SIG-M5 treated with dmso at 0.1 percent for 504 hours (cell line): ENCODE results near the gene GFRA4.

Experiments
- DNase-seq: peaks from one replicate; lab custom pipeline; 2025; ENCODE audit not compliant: unreplicated experiment; lab: John Stamatoyannopoulos, UW

Gene GFRA4

GRCh38 chr20:3694864-3695263, 31.7 kb upstream of the GFRA4 start:
- DNase-seq: no peak

- no peak for DNase-seq
Observed at GRCh38 chr20:3693376-3693775, 30.2 kb upstream of the GFRA4 start.

- DNase-seq: no peak
Observed at GRCh38 chr20:3692706-3693294, 29.6 kb upstream of the GFRA4 start.

- no peak for DNase-seq
Observed at GRCh38 chr20:3691897-3692296, 28.7 kb upstream of the GFRA4 start.

GRCh38 chr20:3691306-3691705, 28.1 kb upstream of the GFRA4 start:
- DNase-seq: no peak

- DNase-seq: no peak
Observed at GRCh38 chr20:3690413-3690812, 27.2 kb upstream of the GFRA4 start.

- no peak for DNase-seq
Observed at GRCh38 chr20:3689978-3690377, 26.8 kb upstream of the GFRA4 start.

GRCh38 chr20:3687655-3688054, 24.5 kb upstream of the GFRA4 start:
- peak; percentile 28 for DNase-seq

GRCh38 chr20:3686867-3687321, 23.7 kb upstream of the GFRA4 start:
- DNase-seq: peak; percentile 10

- no peak for DNase-seq
Observed at GRCh38 chr20:3686421-3686820, 23.2 kb upstream of the GFRA4 start.

- no peak for DNase-seq
Observed at GRCh38 chr20:3685341-3685740, 22.1 kb upstream of the GFRA4 start.

GRCh38 chr20:3681931-3682781, 19.0 kb upstream of the GFRA4 start, which contains the start of gene ADAM33:
ADAM33 (minus strand) TSS chr20:3682010; CDS start chr20:3682004, 6 bp downstream.
- no peak for DNase-seq

- no peak for DNase-seq
Observed at GRCh38 chr20:3681352-3681930, 18.2 kb upstream of the GFRA4 start.

- DNase-seq: no peak
Observed at GRCh38 chr20:3680701-3681351, 17.6 kb upstream of the GFRA4 start.

- DNase-seq: no peak
Observed at GRCh38 chr20:3679749-3680700, 16.8 kb upstream of the GFRA4 start.

GRCh38 chr20:3678856-3679720, 15.9 kb upstream of the GFRA4 start:
- no peak for DNase-seq

GRCh38 chr20:3678198-3678597, 15.0 kb upstream of the GFRA4 start:
- no peak for DNase-seq

GRCh38 chr20:3677733-3678132, 14.5 kb upstream of the GFRA4 start:
- no peak for DNase-seq
